SK-N-SH treated with all-trans-retinoic acid at 6 μM for 48 hours (cell line): Measurements from ENCODE around the gene BPI.

Source experiments
- ATAC-seq: fragments of 200-7000 bp; cut with Tn5 transposase; 3 replicates; pipeline ENCODE4 v1.9.1; 2020; ENCODE audit warnings: mild to moderate bottlenecking, moderate library complexity
- BACH2 ChIP-seq: fragments of 250-450 bp; sonication (Bioruptor Pico); IDR thresholded peaks from 2 replicates; pipeline ENCODE4 v1.9.0; 2021; ENCODE audit warnings: mild to moderate bottlenecking, borderline replicate concordance
- CSDC2 ChIP-seq: fragments of 250-450 bp; sonication (Bioruptor Pico); IDR thresholded peaks from 2 replicates; pipeline ENCODE4 v1.5.0; 2020; ENCODE audit warnings: mild to moderate bottlenecking, moderate library complexity
- ESRRG ChIP-seq: fragments of 250-450 bp; sonication (Bioruptor Pico); IDR thresholded peaks from 2 replicates; pipeline ENCODE4 v1.6.1; 2021; ENCODE audit warnings: mild to moderate bottlenecking
- GLIS3 ChIP-seq: fragments of 250-450 bp; sonication (Bioruptor Pico); IDR thresholded peaks from 2 replicates; pipeline ENCODE4 v1.5.0; 2020; ENCODE audit warnings: mild to moderate bottlenecking, moderate library complexity
- ISL1 ChIP-seq: fragments of 250-450 bp; sonication (Bioruptor Pico); IDR thresholded peaks from 2 replicates; pipeline ENCODE4 v2.1.2; 2022; ENCODE audit warnings: mild to moderate bottlenecking, moderate library complexity
- OSR1 ChIP-seq: fragments of 250-450 bp; sonication (Bioruptor Pico); IDR thresholded peaks from 2 replicates; pipeline ENCODE4 v1.8.0; 2022; ENCODE audit warnings: moderate library complexity, mild to moderate bottlenecking, inconsistent platforms
- PPARA ChIP-seq: fragments of 250-450 bp; sonication (Bioruptor Pico); IDR thresholded peaks from 2 replicates; pipeline ENCODE4 v1.5.0; 2020; ENCODE audit warnings: mild to moderate bottlenecking, borderline replicate concordance
- RARB ChIP-seq: fragments of 250-450 bp; sonication (Bioruptor Pico); IDR thresholded peaks from 2 replicates; pipeline ENCODE4 v1.8.0; 2021; ENCODE audit warnings: mild to moderate bottlenecking, moderate library complexity
- SNAI2 ChIP-seq: fragments of 250-450 bp; sonication (Bioruptor Pico); IDR thresholded peaks from 2 replicates; pipeline ENCODE4 v1.5.0; 2020; ENCODE audit warnings: mild to moderate bottlenecking, moderate library complexity
- TCF4 ChIP-seq: fragments of 250-450 bp; sonication (Bioruptor Pico); IDR thresholded peaks from 2 replicates; pipeline ENCODE4 v1.8.0; 2021; ENCODE audit warnings: mild to moderate bottlenecking, moderate library complexity, borderline replicate concordance
- TOX ChIP-seq: fragments of 250-450 bp; sonication (Bioruptor Pico); IDR thresholded peaks from 2 replicates; pipeline ENCODE4 v1.8.0; 2021; ENCODE audit warnings: mild to moderate bottlenecking, moderate library complexity, borderline replicate concordance
- ZC3H10 ChIP-seq: fragments of 250-450 bp; sonication (Bioruptor Pico); IDR thresholded peaks from 2 replicates; pipeline ENCODE4 v1.5.1; 2021; ENCODE audit warnings: mild to moderate bottlenecking, moderate library complexity
- ZFP3 ChIP-seq: fragments of 250-450 bp; sonication (Bioruptor Pico); IDR thresholded peaks from 2 replicates; pipeline ENCODE4 v1.5.0; 2020; ENCODE audit warnings: mild to moderate bottlenecking, moderate library complexity
- ZFP30 ChIP-seq: fragments of 450-650 bp; formaldehyde crosslinking; IDR thresholded peaks from 2 replicates; pipeline ENCODE4 v1.5.0; 2022; ENCODE audit warnings: mild to moderate bottlenecking, moderate library complexity
- ZNF565 ChIP-seq: fragments of 450-650 bp; formaldehyde crosslinking; conservative IDR thresholded peaks from 2 replicates; pipeline ENCODE4 v1.5.0; 2020; ENCODE audit warnings: low read depth, mild to moderate bottlenecking, moderate library complexity
- ZNF70 ChIP-seq: fragments of 450-650 bp; formaldehyde crosslinking; IDR thresholded peaks from 2 replicates; pipeline ENCODE4 v1.5.0; 2020; ENCODE audit warnings: mild to moderate bottlenecking, moderate library complexity
- ZNF8 ChIP-seq: fragments of 450-650 bp; formaldehyde crosslinking; IDR thresholded peaks from 2 replicates; pipeline ENCODE4 v1.5.0; 2020; ENCODE audit warnings: mild to moderate bottlenecking, moderate library complexity
- TF ChIP-seq, protein P1 (sequence below): fragments of 250-450 bp; sonication (Bioruptor Pico); IDR thresholded peaks from 2 replicates; pipeline ENCODE4 v1.5.0; 2020; ENCODE audit warnings: mild to moderate bottlenecking, moderate library complexity
- TF ChIP-seq, protein P2 (sequence below): fragments of 250-450 bp; sonication (Bioruptor Pico); IDR thresholded peaks from 2 replicates; pipeline ENCODE4 v1.5.1; 2021; ENCODE audit warnings: mild to moderate bottlenecking, moderate library complexity
- TF ChIP-seq, protein P3 (sequence below): fragments of 250-450 bp; sonication (Bioruptor Pico); IDR thresholded peaks from 2 replicates; pipeline ENCODE4 v1.8.0; 2021; ENCODE audit warnings: low read depth, mild to moderate bottlenecking, moderate library complexity, borderline replicate concordance
- TF ChIP-seq, protein P4 (sequence below): fragments of 250-450 bp; sonication (Bioruptor Pico); IDR thresholded peaks from 2 replicates; pipeline ENCODE4 v1.5.1; 2020; ENCODE audit warnings: low read depth, mild to moderate bottlenecking, moderate library complexity

BPI gene

DNA sequence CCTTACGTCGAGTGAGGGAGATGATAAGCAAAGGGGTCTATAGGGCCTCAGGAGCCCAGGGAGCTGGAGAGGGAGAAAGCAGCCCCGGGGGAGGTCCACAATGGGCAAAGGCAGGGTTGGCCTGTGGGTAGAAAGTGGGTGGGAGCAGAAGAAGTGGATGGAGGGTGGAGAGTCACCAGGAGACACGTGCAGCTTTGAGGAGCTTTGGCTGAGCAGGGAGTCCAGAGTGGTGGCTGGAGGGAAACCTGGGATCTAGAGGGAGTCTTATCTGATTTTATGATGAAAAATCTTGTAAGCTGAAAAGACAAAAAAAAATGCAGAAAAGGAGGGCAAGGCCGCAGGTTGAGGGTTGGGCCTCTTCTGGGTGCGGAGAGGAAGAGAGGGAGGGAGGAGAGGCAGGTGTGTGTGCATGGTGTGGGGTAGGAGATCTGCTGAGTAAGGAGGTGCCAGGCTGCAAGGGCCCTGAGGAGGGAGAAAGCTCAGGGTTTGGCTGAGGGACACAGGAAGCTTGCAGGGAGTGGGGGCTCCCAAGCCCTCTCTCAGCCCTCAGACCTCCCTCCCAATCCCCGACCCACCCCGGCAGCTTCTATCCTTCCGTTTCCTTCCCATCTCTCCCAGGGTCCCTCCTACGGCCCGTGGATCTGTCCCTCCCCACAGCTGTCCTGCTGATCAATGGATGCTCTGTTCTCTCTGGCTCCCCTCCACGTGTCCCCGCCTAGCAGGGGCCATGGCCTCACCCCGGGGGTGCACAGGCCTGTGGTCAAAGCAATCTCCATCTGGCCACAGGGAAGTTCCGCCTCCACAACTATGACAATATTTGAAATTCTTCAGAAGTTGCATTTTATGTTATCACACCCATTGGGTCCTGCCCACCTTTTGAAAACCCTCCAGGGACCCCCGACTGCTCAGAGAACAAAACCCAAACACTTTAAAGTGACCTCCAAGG, 17.1 kb upstream of the BPI start:
- no peak for TF ChIP-seq ZC3H10
- TF ChIP-seq ZNF8 (CRISPR knock-in tag): no peak
- no peak for TF ChIP-seq ZNF565 (CRISPR knock-in tag)
- TF ChIP-seq, all 23 proteins: peak for 0
- ATAC-seq: no peak

DNA sequence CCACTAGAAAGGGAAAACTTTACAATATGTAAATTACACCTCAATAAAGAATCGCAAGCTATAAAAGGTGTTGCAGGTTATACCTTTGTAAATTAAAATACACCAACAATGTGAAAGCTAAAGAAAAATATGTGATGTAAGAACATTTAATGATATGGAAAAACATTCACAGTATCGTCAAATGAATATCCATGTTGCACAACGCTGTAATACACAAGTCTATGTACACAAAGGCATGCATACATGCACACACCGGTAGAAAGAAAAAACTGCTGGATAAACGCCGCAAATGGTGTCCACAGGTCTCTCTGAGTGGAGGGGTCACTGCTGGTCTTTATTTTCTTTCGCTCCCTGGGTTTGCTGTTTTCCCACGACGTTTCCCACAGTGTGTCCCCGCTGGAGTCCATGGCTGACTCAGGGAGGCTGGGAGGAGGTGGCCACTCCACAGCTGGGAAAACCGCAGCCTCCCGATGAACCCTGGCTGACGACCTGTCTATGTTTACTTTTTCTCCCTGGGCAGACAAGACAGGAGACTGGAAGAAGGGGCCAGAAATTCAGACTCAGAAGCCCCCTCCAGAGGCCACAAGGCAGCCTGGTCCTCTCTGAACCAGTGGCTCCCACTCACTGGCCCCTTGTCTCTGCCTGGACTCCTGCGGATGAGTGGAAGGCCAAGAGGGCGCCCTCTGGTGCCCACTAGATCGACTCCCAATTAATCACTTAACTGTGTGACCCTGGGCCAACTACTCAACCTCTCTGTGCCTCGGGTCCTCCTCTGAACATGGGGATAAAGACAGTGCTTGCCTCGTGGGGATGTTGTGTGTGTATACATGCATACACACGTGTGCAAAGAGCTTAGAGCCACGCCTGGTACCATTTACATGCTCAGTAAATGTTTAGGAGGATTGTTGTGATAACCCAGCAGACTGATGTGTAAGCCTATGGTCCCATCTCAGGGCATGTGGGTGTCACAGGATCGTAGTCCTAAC, 12.8 kb upstream of the BPI start:
- no peak for TF ChIP-seq TOX
- no peak for TF ChIP-seq ZFP3 (CRISPR knock-in tag)
- no peak for TF ChIP-seq RARB (CRISPR knock-in tag)
- TF ChIP-seq ZC3H10: no peak
- no peak for TF ChIP-seq ZNF565 (CRISPR knock-in tag)
- TF ChIP-seq ZFP30 (CRISPR knock-in tag): no peak
- TF ChIP-seq, protein P1, sequence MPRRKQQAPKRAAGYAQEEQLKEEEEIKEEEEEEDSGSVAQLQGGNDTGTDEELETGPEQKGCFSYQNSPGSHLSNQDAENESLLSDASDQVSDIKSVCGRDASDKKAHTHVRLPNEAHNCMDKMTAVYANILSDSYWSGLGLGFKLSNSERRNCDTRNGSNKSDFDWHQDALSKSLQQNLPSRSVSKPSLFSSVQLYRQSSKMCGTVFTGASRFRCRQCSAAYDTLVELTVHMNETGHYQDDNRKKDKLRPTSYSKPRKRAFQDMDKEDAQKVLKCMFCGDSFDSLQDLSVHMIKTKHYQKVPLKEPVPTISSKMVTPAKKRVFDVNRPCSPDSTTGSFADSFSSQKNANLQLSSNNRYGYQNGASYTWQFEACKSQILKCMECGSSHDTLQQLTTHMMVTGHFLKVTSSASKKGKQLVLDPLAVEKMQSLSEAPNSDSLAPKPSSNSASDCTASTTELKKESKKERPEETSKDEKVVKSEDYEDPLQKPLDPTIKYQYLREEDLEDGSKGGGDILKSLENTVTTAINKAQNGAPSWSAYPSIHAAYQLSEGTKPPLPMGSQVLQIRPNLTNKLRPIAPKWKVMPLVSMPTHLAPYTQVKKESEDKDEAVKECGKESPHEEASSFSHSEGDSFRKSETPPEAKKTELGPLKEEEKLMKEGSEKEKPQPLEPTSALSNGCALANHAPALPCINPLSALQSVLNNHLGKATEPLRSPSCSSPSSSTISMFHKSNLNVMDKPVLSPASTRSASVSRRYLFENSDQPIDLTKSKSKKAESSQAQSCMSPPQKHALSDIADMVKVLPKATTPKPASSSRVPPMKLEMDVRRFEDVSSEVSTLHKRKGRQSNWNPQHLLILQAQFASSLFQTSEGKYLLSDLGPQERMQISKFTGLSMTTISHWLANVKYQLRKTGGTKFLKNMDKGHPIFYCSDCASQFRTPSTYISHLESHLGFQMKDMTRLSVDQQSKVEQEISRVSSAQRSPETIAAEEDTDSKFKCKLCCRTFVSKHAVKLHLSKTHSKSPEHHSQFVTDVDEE (CRISPR knock-in tag): no peak
- no peak for TF ChIP-seq ESRRG (CRISPR knock-in tag)
- TF ChIP-seq OSR1: no peak
- TF ChIP-seq, protein P2, sequence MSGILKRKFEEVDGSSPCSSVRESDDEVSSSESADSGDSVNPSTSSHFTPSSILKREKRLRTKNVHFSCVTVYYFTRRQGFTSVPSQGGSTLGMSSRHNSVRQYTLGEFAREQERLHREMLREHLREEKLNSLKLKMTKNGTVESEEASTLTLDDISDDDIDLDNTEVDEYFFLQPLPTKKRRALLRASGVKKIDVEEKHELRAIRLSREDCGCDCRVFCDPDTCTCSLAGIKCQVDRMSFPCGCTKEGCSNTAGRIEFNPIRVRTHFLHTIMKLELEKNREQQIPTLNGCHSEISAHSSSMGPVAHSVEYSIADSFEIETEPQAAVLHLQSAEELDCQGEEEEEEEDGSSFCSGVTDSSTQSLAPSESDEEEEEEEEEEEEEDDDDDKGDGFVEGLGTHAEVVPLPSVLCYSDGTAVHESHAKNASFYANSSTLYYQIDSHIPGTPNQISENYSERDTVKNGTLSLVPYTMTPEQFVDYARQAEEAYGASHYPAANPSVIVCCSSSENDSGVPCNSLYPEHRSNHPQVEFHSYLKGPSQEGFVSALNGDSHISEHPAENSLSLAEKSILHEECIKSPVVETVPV: no peak
- TF ChIP-seq GLIS3: no peak
- TF ChIP-seq, protein P3, sequence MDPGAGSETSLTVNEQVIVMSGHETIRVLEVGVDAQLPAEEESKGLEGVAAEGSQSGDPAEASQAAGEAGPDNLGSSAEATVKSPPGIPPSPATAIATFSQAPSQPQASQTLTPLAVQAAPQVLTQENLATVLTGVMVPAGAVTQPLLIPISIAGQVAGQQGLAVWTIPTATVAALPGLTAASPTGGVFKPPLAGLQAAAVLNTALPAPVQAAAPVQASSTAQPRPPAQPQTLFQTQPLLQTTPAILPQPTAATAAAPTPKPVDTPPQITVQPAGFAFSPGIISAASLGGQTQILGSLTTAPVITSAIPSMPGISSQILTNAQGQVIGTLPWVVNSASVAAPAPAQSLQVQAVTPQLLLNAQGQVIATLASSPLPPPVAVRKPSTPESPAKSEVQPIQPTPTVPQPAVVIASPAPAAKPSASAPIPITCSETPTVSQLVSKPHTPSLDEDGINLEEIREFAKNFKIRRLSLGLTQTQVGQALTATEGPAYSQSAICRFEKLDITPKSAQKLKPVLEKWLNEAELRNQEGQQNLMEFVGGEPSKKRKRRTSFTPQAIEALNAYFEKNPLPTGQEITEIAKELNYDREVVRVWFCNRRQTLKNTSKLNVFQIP (CRISPR knock-in tag): no peak
- TF ChIP-seq, protein P4, sequence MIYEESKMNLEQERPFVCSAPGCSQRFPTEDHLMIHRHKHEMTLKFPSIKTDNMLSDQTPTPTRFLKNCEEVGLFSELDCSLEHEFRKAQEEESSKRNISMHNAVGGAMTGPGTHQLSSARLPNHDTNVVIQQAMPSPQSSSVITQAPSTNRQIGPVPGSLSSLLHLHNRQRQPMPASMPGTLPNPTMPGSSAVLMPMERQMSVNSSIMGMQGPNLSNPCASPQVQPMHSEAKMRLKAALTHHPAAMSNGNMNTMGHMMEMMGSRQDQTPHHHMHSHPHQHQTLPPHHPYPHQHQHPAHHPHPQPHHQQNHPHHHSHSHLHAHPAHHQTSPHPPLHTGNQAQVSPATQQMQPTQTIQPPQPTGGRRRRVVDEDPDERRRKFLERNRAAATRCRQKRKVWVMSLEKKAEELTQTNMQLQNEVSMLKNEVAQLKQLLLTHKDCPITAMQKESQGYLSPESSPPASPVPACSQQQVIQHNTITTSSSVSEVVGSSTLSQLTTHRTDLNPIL (CRISPR knock-in tag): no peak
- peak; percentile 53; the same call in 2 of the 3 replicates for ATAC-seq

DNA sequence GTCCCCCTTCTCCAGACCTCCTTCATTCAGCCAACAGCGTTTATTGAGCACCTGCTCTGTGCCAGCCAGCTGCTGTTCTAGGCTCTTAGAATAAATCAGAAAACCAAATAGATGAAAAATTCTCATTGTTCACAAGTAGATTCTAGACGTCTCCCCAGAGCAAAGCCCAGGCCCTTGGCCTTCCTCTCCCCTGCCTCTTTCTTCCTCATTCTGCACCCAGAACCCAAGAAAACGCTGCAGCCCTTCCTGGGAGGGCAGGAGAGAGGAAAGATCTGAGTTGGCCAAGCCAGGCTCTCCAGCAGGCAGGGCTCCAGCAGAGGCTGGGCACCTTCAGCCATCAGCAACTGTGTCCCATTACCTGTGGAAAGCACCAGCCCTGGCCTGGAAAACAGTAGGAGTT, 12.0 kb upstream of the BPI start:
- no peak for ATAC-seq
- TF ChIP-seq GLIS3: no peak

DNA sequence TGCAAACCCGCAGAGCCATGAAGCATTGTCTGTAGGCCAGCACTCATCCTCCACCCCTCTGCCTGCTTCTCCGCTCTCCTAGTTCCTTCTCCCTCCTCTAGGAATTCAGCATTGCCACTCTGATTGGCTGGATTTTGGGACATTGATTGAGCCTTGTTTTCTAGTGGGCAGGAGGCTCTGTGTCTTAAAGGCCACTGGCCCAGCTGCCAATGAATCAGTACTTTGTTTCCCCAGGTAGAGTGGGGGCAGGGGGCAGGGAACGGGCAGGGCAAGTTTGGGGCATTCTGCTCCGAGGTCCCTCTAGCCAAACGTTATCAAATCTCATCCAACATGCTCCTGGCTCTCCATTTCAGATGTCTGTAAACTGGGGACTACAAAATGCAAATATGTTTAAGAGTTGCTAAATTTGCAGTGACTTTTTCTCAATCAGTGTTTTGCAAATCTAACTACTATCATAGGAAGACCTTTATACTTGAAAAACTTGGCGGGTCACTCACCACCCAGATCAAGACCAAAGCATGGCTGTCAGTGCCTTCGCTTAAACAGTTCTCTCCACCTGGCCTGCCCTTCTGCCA, 10.4 kb upstream of the BPI start:
- ATAC-seq: no peak; the same call in 2 of the 3 replicates
- TF ChIP-seq ZNF565 (CRISPR knock-in tag) (no peak), SNAI2 (CRISPR knock-in tag) (no peak), RARB (CRISPR knock-in tag) (no peak), ZNF70 (CRISPR knock-in tag) (no peak), GLIS3 (no peak), PPARA (CRISPR knock-in tag) (no peak), ZFP30 (CRISPR knock-in tag) (no peak), TCF4 (CRISPR knock-in tag) (no peak), ESRRG (CRISPR knock-in tag) (no peak), TOX (no peak), ISL1 (CRISPR knock-in tag) (no peak), BACH2 (CRISPR knock-in tag) (no peak), CSDC2 (CRISPR knock-in tag) (no peak)
- TF ChIP-seq, protein P2: no peak
- TF ChIP-seq, protein P1 (CRISPR knock-in tag): no peak
